ENCODE results near the gene JAZF1. TPM values are rescaled to one million over a fixed set of nuclear protein-coding genes. Genes with fewer than 3 reads are reported as not detected.

JAZF1 gene
- total and polyA plus RNA-seq, 10 of the 15 experiments (the other 5 are each of a cell fraction or from before 2014, with no cell fraction given), result 0.04 to 0.82 (median 0.15) TPM; not detected in 3

- in situ Hi-C loops (cut with MboI), result no loop called here
- Histone ChIP-seq H3K4me3 (no peak overlapping the region), H3K79me2 (ENCODE audit: control insufficient read depth, insufficient read depth, low read length) (no peaks in the 10 kb centered on the region), H3K27ac (ENCODE audit: control insufficient read depth, insufficient read depth) (no peak overlapping the region), H3K4me1 (ENCODE audit: control insufficient read depth, insufficient read depth, low read length) (no peaks in the 10 kb centered on the region), H2AFZ (ENCODE audit: control insufficient read depth, low read depth, low read length) (no peak overlapping the region), H3K27me3 (replicated peaks in 1 of 2; ENCODE audit: control insufficient read depth in 2 of 2, insufficient read depth in 2 of 2, low read length in 1 of 2) (peaks cover 0 to 5% of the 10 kb centered on the region in 2 experiments; a peak in 2 of 4 replicates), H3K9ac (ENCODE audit: control insufficient read depth, insufficient read depth, low read length) (no peak overlapping the region), H3K4me2 (ENCODE audit: control insufficient read depth, insufficient read depth) (no peak overlapping the region), H3K9me3 (replicated peaks; ENCODE audit: control insufficient read depth, insufficient read depth, low read length) (no peaks in the 10 kb centered on the region), H3K36me3 (ENCODE audit: control insufficient read depth in 2 of 2, insufficient read depth in 2 of 2, low read length in 1 of 2) (no peaks in the 10 kb centered on the region), H4K20me1 (ENCODE audit: control insufficient read depth, insufficient read depth) (no peaks in the 10 kb centered on the region)
- intact Hi-C loops (cut with micrococcal nuclease; ENCODE audit: unreplicated experiment), result no loop called here
- FAIRE-seq (no peak), DNase-seq (ENCODE audit: low read depth, low spot score) (no peak), ATAC-seq (no peak)
- ChIA-PET CTCF (no interaction called here), SMC1A (ENCODE audit: uncharacterized antibody, unreplicated experiment) (no interaction called here), RAD21 (ENCODE audit: unreplicated experiment) (no interaction called here), POLR2A (no interaction called here)
- TF ChIP-seq MEF2B (IDR thresholded peaks at IDR 0.05; ENCODE audit: partially characterized antibody, poor library complexity, severe bottlenecking) (peak; percentile 11), FOXK2 (IDR thresholded peaks at IDR 0.05) (no peak)
- WGBS (ENCODE audit: insufficient coverage, insufficient replicate concordance, low lambda C conversion rate, missing lambda C conversion rate), result 5% methylated on average over 2 of the region's 2 CpGs
- BruUV-seq (replicated peaks), result no TSS peak
Observed at GRCh38 chr7:28165261-28165660, 15.3 kb downstream of the JAZF1 start.

GRCh38 chr7:28163949-28164348, 16.6 kb downstream of the JAZF1 start:
- Histone ChIP-seq H4K20me1 (ENCODE audit: control insufficient read depth, insufficient read depth) (no peaks in the 10 kb centered on the region), H3K27me3 (replicated peaks in 1 of 2; ENCODE audit: control insufficient read depth in 2 of 2, insufficient read depth in 2 of 2, low read length in 1 of 2) (peaks cover 0 to 5% of the 10 kb centered on the region in 2 experiments; a peak in 3 of 4 replicates), H3K4me1 (ENCODE audit: control insufficient read depth, insufficient read depth, low read length) (no peaks in the 10 kb centered on the region), H3K27ac (ENCODE audit: control insufficient read depth, insufficient read depth) (no peak overlapping the region), H3K4me2 (ENCODE audit: control insufficient read depth, insufficient read depth) (no peak overlapping the region), H3K36me3 (ENCODE audit: control insufficient read depth in 2 of 2, insufficient read depth in 2 of 2, low read length in 1 of 2) (no peaks in the 10 kb centered on the region), H3K9ac (ENCODE audit: control insufficient read depth, insufficient read depth, low read length) (no peak overlapping the region), H3K9me3 (replicated peaks; ENCODE audit: control insufficient read depth, insufficient read depth, low read length) (no peaks in the 10 kb centered on the region), H3K4me3 (no peak overlapping the region), H2AFZ (ENCODE audit: control insufficient read depth, low read depth, low read length) (no peak overlapping the region), H3K79me2 (ENCODE audit: control insufficient read depth, insufficient read depth, low read length) (no peaks in the 10 kb centered on the region)
- POLR2A ChIA-PET, result interaction anchor here (0.5 kb wide), 1 partner anchor 163 kb away, joined by 4 read pairs; no protein-coding TSS in a partner anchor
- ATAC-seq, result no peak
- FAIRE-seq, result no peak
- SMC1A ChIA-PET (ENCODE audit: uncharacterized antibody, unreplicated experiment), result no interaction called here
- no TSS peak for BruUV-seq (replicated peaks)
- CTCF ChIA-PET, result no interaction called here
- intact Hi-C loops (cut with micrococcal nuclease; ENCODE audit: unreplicated experiment) (no loop called here), in situ Hi-C loops (cut with MboI) (no loop called here)
- no peak for DNase-seq (ENCODE audit: low read depth, low spot score)
- RAD21 ChIA-PET (ENCODE audit: unreplicated experiment), result no interaction called here
- TF ChIP-seq E2F8 (IDR thresholded peaks at IDR 0.05; ENCODE audit: low read depth, partially characterized antibody) (no peak), ATF3 (IDR thresholded peaks at IDR 0.05; ENCODE audit: borderline replicate concordance, extremely low read depth, low read depth, low read length) (no peak), TCF3 (IDR thresholded peaks at IDR 0.05; ENCODE audit: borderline replicate concordance, insufficient read depth, low read depth, low read length) (no peak), BRCA1 (IDR thresholded peaks at IDR 0.05; ENCODE audit: low read depth, low read length) (no peak), BMI1 (IDR thresholded peaks at IDR 0.05; ENCODE audit: borderline replicate concordance) (no peak), IKZF2 (IDR thresholded peaks at IDR 0.05) (no peak), NFIC (IDR thresholded peaks at IDR 0.05; ENCODE audit: low read depth, low read length) (no peak), RB1 (IDR thresholded peaks at IDR 0.05; ENCODE audit: borderline replicate concordance) (no peak), RAD51 (IDR thresholded peaks at IDR 0.05) (no peak), EP300 (IDR thresholded peaks at IDR 0.05; ENCODE audit: borderline replicate concordance in 1 of 2, control insufficient read depth in 1 of 2, low read depth in 2 of 2, low read length in 2 of 2) (no peak), RUNX3 (IDR thresholded peaks at IDR 0.05; ENCODE audit: low read length) (no peak), DPF2 (IDR thresholded peaks at IDR 0.05) (no peak), SPI1 (IDR thresholded peaks at IDR 0.05; ENCODE audit: borderline replicate concordance, insufficient read depth, low read depth, low read length) (no peak)
